SK-N-SH (cell line): Measurements from ENCODE around the gene NXF3. TPM values are rescaled to one million over a fixed set of nuclear protein-coding genes. Genes with fewer than 3 reads are reported as not detected.

Source experiments
- polyA plus RNA-seq, 3 experiments: library from polyadenylated mRNA; depleted of rRNA; stranded (reverse); fragments of >200 nt; gene quantifications; 2 replicates each; pipeline ENCODE4 v1.2.3, GENCODE V29; 2012

Gene NXF3
- polyA plus RNA-seq, 1 of the 3 experiments (the other 2 are of a cell fraction): 0.20 TPM

Other genes starting within 250 kb of the NXF3 start
- 0.41 and 0.67 TPM in 2 replicates for gene RAB40AL, start 155.9 kb downstream of the NXF3 start, polyA plus RNA-seq (2012; rRNA removed)
- gene BEX1, start 29.0 kb downstream of the NXF3 start, polyA plus RNA-seq (2012; rRNA removed): 170 and 206 TPM in 2 replicates
- gene BEX4, start 122.0 kb upstream of the NXF3 start, polyA plus RNA-seq (2012; rRNA removed): 84.8 and 95.7 TPM in 2 replicates
- 36.5 and 43.5 TPM in 2 replicates for gene TCEAL8, start 162.0 kb upstream of the NXF3 start, polyA plus RNA-seq (2012; rRNA removed)
- gene TCEAL5, start 183.6 kb upstream of the NXF3 start, polyA plus RNA-seq (2012; rRNA removed): 0.43 and 0.45 TPM in 2 replicates
- gene BEX2, start 217.8 kb upstream of the NXF3 start, polyA plus RNA-seq (2012; rRNA removed): 32.4 and 36.9 TPM in 2 replicates
- gene TCEAL7, start 237.1 kb upstream of the NXF3 start, polyA plus RNA-seq (2012; rRNA removed): 20.2 and 26.0 TPM in 2 replicates